ENCODE results near the gene DCK. TPM values are rescaled to one million over a fixed set of nuclear protein-coding genes. Genes with fewer than 3 reads are reported as not detected.
"Not testable (repeated sequence)": the region's sequence is repeated elsewhere in the genome, so short reads cannot be mapped to it uniquely, and the experiment has no call there.

Gene DCK
- total RNA-seq, 2 donors from 2014 or later: 11.1 to 11.7 TPM

GRCh38 chr4:71008196-71008595 is 14.7 kb downstream of the DCK start:
- Histone ChIP-seq H3K27ac (no peak overlapping the region), H3K4me1 (ENCODE audit: control insufficient read depth in 1 of 2, low read depth in 2 of 2) (no peaks in the 10 kb centered on the region), H3K4me3 (no peak overlapping the region), H3K9me3 (no peaks in the 10 kb centered on the region), H3K36me3 (no peaks in the 10 kb centered on the region), H3K27me3 (replicated peaks; ENCODE audit: insufficient read depth) (no peaks in the 10 kb centered on the region)
- DNase-seq (ENCODE audit: low spot score) (no peak), ATAC-seq (ENCODE audit: insufficient number of reproducible peaks, low FRiP score, low read depth) (no peak)
- no peak for TF ChIP-seq CTCF (IDR thresholded peaks at IDR 0.05)

DNA sequence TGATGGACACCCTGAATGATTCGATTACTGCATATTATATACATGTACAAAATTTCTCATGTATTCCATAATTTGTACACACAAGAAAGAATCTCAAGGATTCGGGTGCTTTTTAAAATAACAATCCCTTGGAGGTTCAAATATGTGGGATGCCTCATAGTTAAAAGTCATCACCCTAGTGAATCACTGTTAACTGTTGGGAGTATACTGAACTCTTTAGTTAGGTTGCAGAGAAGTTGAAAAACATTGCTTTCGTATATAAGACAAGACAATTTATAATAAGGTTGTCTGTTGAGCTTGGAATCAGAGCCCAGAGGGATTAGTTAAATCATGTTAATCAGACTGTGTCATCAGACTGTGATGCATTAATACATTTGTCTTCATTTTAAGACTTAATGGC is 15.6 kb downstream of the DCK start:
- Histone ChIP-seq H3K4me3 (no peak overlapping the region), H3K9me3 (no peaks in the 10 kb centered on the region), H3K36me3 (no peaks in the 10 kb centered on the region), H3K27me3 (replicated peaks; ENCODE audit: insufficient read depth) (no peaks in the 10 kb centered on the region), H3K4me1 (ENCODE audit: control insufficient read depth in 1 of 2, low read depth in 2 of 2) (no peaks in the 10 kb centered on the region), H3K27ac (no peak overlapping the region)
- ATAC-seq (ENCODE audit: insufficient number of reproducible peaks, low FRiP score, low read depth): no peak
- no peak for TF ChIP-seq CTCF (IDR thresholded peaks at IDR 0.05)
- DNase-seq (ENCODE audit: low spot score): no peak

DNA sequence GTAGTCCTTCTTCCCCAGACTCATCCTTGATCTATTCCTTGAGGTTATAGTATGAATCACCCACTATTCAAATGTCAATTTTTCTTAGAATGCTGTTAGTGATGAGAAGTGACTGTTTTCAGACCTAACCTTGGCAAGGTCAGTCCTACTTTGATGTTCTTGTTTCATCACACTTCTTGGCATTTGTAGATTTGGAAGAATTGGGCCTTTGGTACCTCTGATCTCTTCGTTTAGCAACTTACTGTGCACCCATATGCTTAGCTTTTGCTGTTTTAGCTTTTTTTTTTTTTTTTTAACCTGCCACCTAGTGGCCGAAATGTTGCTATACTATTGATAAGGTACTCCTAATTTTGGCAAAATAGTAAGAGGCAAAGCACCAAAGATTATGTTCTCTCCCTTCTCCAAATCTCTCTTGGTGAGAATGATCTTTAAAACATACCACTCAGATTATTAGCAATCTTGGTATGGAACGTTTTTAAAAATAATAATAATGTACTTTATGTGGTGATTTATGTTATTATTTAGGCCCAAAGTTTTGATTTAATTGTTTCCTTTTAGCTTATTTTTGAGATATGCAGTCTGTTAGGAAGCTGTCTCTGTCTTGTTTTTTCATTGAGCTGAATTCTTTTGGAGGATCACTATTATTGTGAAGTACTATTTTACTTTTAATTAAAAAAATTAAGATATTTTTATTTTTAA is 16.6 kb downstream of the DCK start:
- no peaks in the 10 kb centered on the region for H3K27me3 ChIP-seq (replicated peaks; ENCODE audit: insufficient read depth)
- no peak for ATAC-seq (ENCODE audit: insufficient number of reproducible peaks, low FRiP score, low read depth)
- no peak for DNase-seq (ENCODE audit: low spot score)
- H3K4me1 ChIP-seq (ENCODE audit: control insufficient read depth in 1 of 2, low read depth in 2 of 2): no peaks in the 10 kb centered on the region
- H3K27ac ChIP-seq: no peak overlapping the region
- H3K4me3 ChIP-seq: no peak overlapping the region
- TF ChIP-seq CTCF (IDR thresholded peaks at IDR 0.05): peak; percentile 60
- H3K9me3 ChIP-seq: no peaks in the 10 kb centered on the region
- no peaks in the 10 kb centered on the region for H3K36me3 ChIP-seq

GRCh38 chr4:71011451-71011850 is 18.0 kb downstream of the DCK start:
- no peak for ATAC-seq (ENCODE audit: insufficient number of reproducible peaks, low FRiP score, low read depth)

DNA sequence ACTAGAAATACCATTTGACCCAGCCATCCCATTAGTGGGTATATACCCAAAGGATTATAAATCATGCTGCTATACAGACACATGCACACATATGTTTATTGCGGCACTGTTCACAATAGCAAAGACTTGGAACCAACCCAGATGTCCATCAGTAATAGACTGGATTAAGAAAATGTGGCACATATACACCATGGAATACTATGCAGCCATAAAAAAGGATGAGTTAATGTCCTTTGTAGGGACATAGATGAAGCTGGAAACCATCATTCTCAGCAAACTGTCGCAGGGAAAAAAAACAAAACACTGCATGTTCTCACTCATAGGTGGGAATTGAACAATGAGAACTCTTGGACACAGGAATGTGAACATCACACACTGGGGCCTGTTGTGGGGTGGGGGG is 23.9 kb downstream of the DCK start:
- not testable (repeated sequence) for DNase-seq (ENCODE audit: low spot score); H3K4me1 ChIP-seq (ENCODE audit: control insufficient read depth in 1 of 2, low read depth in 2 of 2); H3K27me3 ChIP-seq (replicated peaks; ENCODE audit: insufficient read depth); H3K27ac ChIP-seq; H3K36me3 ChIP-seq; H3K9me3 ChIP-seq; ATAC-seq (ENCODE audit: insufficient number of reproducible peaks, low FRiP score, low read depth); H3K4me3 ChIP-seq

More at GRCh38 chr4:71011451-71011850, 18.0 kb downstream of the DCK start:
- TF ChIP-seq CTCF (IDR thresholded peaks at IDR 0.05): no peak
- H3K4me3 ChIP-seq: no peak overlapping the region
- no peaks in the 10 kb centered on the region for H3K9me3 ChIP-seq
- no peaks in the 10 kb centered on the region for H3K27me3 ChIP-seq (replicated peaks; ENCODE audit: insufficient read depth)
- no peak for DNase-seq (ENCODE audit: low spot score)
- H3K27ac ChIP-seq: no peak overlapping the region
- H3K36me3 ChIP-seq: no peaks in the 10 kb centered on the region
- H3K4me1 ChIP-seq (ENCODE audit: control insufficient read depth in 1 of 2, low read depth in 2 of 2): no peaks in the 10 kb centered on the region

DNA sequence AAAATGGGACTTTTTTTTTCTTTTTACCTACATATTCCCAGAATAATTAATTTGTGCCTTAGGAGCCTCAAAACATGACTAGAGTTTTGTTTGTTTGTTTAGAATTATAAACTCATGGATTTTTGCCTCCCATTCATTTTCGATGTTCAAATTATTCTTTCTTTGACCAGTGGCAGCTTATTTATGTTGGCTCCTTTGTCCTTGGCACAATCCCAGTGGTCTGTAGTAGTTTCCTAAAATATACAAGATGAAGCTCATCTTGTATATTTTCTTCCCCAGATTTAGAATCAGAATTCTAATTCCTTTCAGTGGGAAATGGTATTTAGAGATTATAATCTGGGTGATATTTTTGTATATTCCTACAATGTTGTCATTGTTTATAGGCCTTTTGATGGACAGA is 27.2 kb downstream of the DCK start:
- H3K4me1 ChIP-seq (ENCODE audit: control insufficient read depth in 1 of 2, low read depth in 2 of 2): no peaks in the 10 kb centered on the region
- no peaks in the 10 kb centered on the region for H3K36me3 ChIP-seq
- H3K27me3 ChIP-seq (replicated peaks; ENCODE audit: insufficient read depth): no peaks in the 10 kb centered on the region
- H3K27ac ChIP-seq: no peak overlapping the region
- DNase-seq (ENCODE audit: low spot score): no peak
- TF ChIP-seq CTCF (IDR thresholded peaks at IDR 0.05): no peak
- H3K4me3 ChIP-seq: no peak overlapping the region
- H3K9me3 ChIP-seq: no peaks in the 10 kb centered on the region
- no peak for ATAC-seq (ENCODE audit: insufficient number of reproducible peaks, low FRiP score, low read depth)
